Kidney glomerular epithelial cell (primary cell): ENCODE results near the gene NRXN2.

Experiments
- DNase-seq: peaks from one replicate; lab custom pipeline; 2025; lab: John Stamatoyannopoulos, UW

The NRXN2 gene

DNA sequence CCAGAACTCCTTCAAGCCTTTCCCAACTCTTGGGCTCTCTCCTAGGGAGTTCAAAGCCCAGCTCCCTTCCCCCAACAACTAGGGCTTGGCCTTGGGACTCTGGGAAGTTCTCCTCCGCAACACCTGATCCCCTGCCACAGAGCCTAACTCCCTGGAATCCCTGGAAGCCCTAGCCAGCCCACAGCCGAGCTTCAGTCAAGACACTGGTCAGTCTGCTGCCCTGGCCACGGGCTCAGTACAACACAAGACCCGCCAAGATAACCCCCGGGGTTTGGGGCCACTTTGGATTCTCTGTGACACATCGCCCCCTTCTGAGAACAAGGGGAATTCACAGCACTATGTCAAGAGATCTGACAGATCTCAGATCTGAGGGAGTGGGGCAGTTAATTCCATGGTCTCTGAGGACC lies 73.7 kb downstream of the NRXN2 start:
- no peak for DNase-seq

DNA sequence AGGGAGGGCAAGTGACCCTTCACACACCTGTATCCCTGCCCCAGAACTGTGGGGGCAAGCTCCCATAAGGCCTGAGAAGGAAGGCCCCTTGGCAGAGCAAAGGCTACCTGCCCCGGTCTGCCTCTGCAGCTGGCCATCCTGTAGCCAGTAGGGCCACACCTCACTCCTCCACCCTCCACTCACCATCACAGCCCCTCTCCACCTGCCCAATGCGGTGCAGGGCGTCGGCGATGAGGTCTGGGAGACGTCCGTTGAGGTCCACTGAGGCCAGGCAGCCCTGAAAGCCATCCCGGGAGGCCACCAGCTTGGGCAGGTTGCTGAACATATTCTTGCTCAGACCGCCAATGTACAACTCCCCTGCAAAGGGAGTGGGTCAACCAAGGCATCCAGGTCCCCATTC lies 74.4 kb downstream of the NRXN2 start:
- DNase-seq, result no peak

DNA sequence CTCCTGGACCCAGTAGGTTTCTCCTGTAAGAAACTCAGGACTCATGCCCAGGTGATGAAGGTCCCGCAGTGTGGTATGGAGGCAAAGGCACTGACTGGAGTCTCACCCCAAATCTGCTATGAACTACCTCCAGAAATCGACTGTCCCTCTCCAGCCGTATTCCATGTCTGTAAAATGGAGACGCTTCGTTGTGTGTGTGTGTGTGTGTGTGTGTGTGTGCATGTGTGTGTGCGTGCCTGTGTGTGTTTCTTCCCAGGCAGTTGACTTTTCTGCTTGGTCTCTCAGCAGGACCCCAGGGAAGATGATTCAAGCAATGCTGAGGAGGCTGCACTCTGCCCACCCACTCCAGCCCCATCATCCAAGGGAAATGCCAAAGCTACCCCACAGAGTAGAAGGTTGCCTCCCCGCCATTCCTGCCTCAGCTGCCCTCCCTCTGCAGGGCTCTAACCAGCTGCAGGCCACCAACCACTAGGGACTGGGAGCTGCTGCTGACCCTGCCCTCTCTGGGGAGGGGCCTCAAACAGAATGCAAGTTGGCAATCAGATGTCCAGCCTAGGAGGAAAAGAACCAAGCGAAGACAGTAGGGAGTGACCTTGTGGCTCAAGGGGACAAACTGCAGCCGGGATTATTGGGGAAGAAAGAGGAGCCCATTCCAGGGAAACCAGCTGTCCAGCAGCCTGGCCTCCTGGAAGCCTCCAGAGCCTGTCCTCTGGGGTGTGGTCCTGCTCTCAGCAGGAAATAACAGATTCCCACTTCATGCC lies 75.8 kb downstream of the NRXN2 start:
- no peak for DNase-seq

DNA sequence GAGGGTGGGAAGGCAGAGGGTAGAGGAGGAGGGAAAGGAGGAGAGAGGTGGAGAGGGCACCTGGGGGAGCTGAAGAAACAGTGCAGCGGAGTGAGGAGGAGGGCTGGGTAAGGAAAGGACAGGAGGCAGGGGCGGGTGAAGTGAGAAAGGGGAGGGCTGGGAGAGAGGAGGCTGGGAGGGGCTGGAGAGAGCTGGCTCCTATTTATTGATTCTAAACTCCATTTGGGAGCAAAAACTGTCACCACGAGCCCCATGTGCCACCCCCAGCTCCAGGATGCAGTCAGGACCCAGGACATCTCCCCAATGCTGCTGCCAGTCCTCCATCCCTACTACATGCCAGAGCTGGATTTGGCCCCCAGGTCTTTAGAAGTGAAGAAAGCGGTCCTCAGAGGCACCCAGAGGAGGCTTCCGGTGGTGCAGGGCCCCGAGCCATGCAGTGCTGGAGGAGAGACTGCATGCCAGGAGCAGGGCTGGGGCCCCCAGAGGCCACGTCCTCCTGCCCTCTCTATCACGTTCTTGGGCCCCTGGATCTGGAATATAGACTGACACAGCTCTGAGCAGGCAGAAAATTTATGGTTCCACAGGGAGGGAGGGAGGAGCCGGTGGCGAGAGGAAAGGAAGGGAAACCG lies 78.2 kb downstream of the NRXN2 start:
- DNase-seq, result no peak

DNA sequence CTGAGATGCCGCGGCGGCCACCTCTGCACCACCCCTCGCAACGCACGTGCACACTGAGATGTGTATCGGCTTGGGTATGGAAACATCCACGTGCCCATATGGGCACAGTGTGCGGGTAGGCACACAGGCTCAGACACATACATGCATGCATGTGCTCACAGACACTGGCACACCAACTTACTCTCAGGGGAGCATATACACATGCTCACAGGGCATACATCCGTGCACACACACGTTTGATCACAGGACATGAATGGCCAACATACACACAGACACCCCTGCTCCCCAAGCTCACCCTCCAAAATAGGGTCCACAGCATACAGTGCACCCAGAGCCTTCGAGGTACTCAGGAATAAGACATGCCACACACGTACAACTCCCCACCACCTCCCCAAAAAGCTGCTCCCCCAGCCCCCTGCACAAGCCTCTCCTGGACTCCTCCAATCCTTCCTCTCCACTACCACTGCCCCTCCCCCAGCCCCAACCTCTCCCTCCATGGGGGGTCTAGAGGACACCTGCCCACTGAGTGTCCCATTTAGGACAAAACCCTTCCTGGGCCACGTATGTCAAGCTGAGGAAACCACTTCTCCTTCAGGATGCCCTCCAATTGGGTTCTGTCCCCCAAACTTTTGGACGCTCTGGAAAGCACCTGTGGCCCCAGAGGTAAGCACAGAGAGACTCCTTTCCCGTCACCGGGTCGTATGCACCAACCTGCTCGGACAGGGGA lies 78.9 kb downstream of the NRXN2 start:
- DNase-seq, result no peak

DNA sequence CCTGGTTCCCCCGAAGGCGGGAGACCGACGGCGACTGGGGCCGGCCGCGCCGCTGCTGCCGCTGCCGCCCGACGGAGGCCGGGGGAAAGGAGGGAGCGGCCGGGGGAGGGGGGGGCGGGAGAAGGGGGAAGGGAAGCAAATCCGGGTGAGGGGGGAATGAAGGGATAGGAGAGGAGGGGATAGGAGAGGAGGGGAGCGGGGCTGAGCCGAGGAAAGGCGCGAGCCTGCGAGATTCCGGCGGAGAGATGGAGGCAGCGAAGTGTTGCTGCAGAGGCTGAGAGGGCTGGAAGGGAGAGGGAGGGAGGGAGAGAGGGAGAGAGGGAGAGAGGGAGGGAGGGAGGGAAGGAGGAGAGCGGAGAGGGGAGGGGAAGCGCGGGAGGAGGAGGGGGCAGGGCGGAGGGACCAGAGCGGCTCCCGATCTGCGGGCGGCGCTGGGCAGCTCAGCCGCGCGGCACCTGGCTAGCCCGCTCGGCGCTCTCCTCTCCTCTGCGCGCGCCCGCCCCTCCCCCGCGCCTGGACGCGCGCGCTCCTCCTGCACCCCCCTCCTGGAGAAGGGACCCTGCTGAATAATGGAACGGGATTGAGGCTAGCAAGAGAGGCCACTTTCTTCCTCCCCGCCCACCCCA lies 79.6 kb downstream of the NRXN2 start:
- DNase-seq, result no peak

DNA sequence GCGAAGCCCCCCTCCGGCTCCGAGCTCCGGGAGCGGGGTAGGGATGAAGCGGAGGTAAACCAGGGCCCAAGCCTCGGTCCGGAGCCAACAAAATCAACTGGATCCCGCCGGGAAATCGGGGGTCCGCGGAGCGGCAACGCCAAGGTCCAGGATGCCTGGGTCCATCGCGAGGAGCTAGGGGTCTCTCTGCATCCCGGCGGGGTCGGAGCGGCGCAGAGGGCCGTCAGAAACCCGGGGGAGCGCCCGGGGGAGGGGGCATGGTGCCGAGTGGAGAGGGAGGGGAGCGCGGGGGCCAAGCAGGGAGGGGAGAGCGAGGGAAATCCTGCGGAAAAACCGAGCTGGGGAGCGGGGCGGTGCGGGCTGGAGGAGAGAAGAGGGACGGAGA lies 80.1 kb downstream of the NRXN2 start:
- no peak for DNase-seq

DNA sequence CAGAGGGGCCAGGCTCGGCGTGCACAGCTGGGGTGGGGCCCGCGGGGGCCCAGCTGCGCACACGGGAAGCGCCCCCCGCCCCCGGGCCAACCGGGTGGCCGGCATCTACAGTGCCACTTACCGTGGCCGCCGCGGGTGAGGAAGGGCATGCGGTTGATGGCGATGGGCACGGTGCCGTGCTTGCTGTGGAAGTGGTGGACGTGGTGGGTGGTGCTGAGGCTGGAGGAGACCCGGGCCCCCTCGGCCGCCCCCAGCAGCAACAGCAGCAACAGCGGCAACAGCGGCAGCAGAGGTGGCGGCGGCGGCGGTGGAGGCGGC lies 80.6 kb downstream of the NRXN2 start:
- DNase-seq, result no peak

DNA sequence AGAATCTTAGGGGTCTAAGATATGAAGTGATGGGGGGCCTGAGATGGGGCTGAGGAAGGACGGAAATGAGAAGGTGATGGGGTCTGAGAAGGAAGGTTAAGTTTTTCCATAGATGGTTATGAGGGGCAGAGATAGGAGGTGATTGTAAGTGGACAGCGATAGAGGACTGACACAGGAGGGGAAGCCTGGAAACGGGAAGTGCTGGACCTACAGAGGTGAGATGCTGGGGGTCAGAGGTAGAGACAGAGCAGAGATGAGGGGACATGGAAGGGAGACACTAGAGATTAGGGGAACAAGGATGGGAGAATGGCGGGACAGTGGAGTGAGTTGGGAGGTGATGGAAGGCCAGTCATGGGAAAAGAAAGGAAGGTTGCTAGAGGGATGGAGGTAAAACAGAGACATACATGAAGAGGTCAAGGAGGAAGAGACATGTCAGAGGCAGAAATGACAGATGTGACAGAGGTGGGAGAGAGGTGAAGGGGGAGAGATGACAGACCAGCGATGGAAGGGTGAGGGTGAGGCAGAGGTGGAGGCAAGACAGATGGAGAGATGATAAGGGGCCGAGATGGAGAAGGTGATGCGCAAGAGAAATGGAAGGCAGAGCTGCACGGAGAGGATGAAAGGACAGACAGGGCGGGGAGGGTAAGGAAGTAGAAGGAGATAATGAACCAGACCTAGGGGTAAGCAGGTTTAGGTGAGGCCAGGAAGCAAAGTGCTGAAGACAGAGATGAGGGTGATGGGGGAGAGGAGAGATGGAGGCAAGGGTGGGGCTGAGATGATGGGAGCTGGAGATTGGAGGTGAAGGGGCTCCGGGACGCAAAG lies 81.2 kb downstream of the NRXN2 start:
- no peak for DNase-seq

DNA sequence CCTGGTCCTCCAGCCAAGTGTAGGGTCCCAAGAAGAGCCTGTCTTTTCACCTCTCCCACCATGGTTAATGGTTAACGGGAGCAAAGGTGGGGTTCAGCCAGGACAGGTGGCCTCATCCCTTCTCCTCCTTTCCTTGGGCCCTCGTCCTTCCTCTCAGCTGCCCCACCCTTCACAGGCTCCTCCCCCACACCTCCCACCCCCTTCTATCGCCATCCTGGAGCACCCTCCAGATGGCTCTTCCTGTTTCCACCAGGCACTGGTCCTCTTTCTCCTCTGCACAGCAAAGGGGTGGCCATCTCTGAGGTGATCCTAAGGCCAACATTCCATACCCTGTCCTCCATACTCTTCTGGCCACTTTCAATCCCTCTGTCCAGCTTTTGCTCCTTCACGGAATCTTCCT lies 83.1 kb downstream of the NRXN2 start:
- DNase-seq, result no peak

DNA sequence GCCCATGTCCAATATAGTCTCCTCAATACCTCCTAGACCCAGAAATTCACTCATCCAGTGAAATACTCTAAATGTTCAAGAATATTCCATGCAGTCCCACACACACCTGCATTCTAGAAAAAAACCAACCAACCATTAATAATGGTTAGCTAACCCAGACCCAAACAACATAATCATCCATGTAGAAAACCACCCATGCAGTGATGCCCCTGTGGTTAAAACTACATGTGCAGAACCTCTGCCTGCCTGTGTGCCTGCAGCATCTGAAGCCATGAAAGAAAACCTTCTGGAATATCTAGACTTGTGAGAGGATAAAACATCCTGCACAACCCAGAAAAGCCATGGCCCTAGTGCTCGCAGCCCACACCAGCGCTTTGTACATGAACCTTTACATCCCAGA lies 84.2 kb downstream of the NRXN2 start:
- no peak for DNase-seq

DNA sequence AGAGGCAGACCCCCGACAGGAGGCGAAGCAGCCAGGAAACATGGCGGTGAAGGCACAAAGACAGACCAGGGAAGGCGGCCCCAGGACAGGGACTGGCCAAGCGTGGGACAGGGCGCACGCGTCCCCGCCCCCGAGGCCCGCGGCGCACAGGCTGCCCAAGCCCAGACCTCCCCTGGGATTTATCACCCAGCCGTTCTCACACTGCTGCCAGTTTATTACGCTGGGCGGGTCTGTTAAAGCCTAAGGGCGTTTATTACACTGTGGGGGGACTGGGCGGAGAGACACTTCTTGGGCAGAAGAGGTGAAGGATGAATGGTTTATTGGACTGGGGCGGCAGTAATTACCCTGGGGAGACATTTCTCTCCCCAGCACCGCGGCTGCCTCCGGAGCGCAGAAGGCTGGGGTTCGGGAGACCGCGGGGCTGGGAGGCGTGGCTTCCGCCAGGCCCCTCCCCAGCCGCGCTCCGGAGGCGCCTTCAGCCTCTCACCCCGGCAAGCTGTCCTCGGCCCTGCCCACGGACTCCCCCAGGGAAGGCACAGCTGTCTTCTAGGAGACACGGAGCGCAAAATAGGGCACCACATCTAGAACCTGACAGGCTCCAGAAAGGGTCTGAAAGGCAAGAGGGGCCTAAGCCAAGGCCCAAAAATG lies 84.9 kb downstream of the NRXN2 start:
- no peak for DNase-seq

DNA sequence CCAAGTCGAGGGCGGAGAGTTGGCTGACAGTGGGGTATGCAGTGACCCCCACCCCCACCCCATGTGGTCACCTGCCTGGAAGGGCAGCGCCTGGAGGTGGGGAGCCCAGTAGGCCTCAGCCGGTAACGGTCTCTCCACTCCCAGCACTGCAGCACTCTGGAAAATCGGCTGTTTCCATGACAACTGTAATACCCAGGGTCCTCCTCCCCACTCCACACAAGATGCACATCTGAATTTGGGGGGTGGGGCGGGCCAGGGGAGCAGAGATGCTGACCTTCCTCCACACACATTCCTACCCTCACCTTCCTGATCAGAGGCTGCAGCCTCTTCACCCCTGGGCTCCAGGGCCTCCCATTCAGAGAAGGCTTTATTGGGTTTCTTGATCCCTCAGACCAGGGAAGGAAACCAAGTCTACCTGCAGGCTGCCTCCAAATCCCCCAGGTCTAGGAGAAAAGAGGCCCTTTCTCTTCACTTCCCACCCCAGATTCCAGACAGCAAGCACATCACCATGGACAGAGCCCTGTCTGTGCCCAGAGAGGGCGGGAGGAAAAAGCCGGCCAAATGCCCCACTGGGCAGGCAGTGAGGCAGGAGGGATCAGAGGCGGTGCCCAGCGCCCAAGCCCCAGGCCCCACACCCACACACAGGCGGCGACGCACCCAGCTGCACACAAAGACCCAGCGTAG lies 85.5 kb downstream of the NRXN2 start:
- no peak for DNase-seq

DNA sequence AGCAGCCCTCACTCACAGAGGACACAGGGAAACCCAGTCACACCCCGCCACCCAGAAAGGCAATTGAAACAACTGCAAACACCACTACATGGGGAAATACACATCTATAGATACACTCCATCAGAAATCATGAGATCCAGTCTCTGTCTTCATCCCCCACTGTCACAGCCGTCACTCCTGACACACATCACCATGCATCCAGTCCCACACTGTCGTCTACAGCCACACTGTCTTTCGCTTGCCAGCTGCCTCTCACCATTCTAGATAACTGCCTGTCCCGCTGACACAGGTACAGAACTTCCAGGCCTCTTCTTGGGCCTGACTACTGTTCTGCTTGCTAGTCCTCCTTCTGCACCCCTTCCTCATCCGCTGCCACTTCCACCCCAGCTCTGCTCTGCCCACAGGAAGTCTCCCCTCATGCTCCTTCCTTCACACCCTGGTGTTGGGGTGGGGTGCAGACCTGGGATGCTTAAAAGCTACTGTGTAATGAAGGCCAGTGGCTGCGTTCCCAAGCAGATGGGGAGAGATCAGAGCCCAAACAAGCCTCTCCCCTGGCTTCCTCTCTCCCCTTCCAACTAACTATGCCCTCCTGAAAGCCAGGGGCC lies 89.3 kb downstream of the NRXN2 start:
- DNase-seq, result no peak

DNA sequence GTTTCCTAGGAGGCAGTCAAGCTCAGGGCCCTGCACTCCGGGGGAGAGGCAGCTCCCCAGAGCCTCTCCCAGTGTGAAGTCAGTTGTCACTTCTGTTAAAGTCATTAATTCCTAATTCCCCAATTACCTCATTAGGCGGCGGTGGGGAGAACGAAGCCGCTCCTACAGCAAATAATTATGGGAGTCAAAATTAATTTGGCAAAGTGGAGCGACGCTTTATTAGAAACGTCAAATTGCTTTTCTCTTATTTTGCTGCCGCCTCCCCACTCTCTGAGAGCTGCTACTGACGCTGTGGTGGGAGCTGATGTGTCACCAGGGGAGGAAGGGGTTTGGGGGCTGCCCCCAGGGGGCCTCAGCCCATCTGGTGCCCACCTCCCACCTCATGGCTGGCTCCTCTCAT lies 90.3 kb downstream of the NRXN2 start:
- no peak for DNase-seq

DNA sequence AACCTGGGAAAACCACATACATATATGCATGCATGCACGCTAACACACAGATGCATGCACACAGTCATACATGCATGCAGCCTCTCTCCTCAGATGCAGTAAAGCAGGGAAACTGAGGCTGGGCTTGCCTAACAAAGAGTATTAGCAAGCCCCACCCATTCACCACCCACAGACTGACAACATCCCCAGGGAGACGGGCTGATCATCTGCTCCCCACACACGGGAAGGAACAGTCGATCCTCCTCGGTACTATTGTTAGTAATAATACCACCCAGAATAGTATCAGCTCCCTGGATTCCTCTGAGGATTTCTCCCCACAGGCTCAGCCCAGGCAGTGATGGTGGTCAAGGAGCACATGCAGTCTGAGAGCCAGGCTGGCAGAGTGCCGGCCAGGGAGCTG lies 90.8 kb downstream of the NRXN2 start:
- no peak for DNase-seq

DNA sequence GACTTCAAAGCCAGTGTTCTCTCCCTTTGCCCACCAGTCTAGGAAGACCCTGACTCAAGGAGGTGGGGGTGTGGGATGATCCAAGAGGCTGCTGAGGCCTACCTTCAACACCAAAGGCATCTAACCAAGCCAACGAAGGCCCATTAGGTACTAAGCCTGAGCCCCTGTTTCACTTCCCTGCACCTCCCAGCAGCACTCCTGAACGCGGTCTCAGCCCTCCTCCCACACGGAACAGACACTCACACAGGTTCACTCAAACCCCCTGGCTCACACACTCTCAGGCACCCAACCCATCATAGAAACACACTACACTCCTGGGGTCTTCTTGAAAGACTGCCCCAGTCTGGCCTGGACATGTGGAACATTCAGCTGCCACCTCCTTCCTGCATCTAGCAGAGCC lies 91.3 kb downstream of the NRXN2 start:
- no peak for DNase-seq

DNA sequence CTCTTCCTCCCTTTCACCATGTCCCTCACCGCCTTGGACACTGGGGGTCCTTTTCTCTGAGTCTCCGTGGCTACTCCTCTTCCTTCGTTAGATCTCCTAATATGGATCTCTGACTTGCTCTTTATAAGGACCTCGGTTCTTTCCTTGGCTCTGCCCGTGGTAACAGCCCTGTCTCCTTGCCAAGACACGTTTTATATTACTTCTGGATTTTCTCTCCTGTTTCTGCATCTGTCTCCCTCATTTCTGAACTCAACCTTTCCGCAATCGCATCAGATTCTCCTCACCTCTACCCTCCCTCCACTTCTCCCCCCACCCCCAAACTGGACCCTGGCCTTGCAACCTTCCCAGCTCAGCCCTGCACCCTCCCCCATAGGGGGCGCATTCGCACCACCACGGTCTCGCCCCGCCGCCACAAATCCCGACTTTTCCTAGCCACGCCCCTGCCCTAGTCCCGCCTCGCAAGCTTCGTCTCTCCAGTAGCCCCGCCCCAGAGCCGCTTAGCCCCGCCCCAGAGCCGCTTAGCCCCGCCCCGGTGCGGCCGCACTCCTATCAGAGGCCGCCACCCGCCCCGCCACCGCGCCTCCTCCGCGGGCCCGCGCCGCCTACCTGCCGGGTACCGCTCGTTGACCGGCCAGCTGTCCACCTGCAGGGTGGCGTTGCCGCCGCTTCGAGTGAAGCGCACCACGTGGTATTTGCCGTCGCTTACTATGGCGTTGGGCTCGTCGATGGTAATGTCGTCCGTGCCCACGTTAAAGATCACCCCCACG lies 93.0 kb downstream of the NRXN2 start:
- DNase-seq, result no peak

DNA sequence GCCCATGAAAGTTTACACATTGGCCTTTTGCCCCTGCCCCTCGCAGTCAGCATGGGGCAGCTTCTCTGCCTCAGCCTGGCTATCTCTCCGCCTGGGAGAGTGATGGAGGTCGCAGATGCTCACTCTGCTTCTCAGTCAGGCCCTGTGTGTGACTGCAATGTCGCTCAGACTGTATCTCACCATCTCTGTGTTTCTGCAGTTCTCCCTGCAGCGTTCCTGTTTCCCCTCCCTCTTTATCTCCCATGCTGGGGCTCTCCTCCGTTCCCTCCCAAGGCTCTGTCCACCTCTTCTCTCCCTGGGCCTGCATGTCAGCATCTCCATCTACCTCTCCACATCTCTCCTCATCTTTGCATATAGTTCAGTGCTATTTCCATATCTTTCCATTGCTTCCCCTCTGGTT lies 93.9 kb downstream of the NRXN2 start:
- DNase-seq, result no peak

DNA sequence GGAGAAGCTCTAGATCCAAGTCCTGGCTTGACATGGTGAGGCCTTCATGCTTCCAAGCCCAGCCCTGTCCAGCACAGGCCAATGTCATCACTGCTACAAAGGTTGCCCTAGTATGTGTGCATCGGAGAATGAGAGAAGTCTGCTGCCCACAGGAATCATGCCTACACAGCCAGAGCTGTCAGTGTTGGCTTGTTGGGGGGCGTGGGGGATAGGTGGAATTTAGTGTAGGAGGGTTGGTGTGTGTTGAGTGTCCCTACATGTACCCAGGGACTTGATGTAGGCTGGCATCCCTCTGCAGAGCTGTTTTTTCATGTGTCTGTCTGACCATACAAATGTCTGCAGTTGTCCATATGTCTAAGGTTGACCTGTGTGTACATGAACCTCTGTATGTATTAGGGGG lies 94.4 kb downstream of the NRXN2 start:
- no peak for DNase-seq
